K562 (cell line): ENCODE measurements around the gene GRPEL2. TPM values are rescaled to one million over a fixed set of nuclear protein-coding genes. Genes with fewer than 3 reads are reported as not detected.

ENCODE experiments used
- BCL6 ChIP-seq: fragments of 250-450 bp; sonication (Bioruptor Pico); IDR thresholded peaks from 2 replicates; pipeline ENCODE4 v1.4.0; 2020
- BMI1 ChIP-seq: fragments of 150-350 bp; IDR thresholded peaks from 2 replicates; pipeline ENCODE4 v1.6.1; 2014; ENCODE audit warnings: low read length
- CREBBP ChIP-seq: IDR thresholded peaks from one replicate; pipeline ENCODE4 v1.6.1; 2012; ENCODE audit warnings: low read depth, mild to moderate bottlenecking, control low read depth, inconsistent platforms, low read length
- CREM ChIP-seq: IDR thresholded peaks from 2 replicates; pipeline ENCODE4 v1.6.1; 2014; ENCODE audit warnings: antibody characterized with exemption, low read depth
- FUS ChIP-seq: fragments of 200-400 bp; formaldehyde crosslinking; optimal IDR thresholded peaks from 2 replicates; pipeline ENCODE3; 2017; ENCODE audit warnings: low read depth, low read length
- HDAC1 ChIP-seq, 2 experiments: fragments of 450-650 bp; IDR thresholded peaks; 2 replicates each; pipeline ENCODE4 v1.6.1; 2016 to 2017; ENCODE audit warnings: inconsistent platforms in 1 of 2, mild to moderate bottlenecking in 1 of 2, moderate library complexity in 1 of 2
- HOXB6 ChIP-seq: fragments of 250-450 bp; sonication (Bioruptor Pico); IDR thresholded peaks from 2 replicates; pipeline ENCODE4 v1.5.1; 2022; ENCODE audit warnings: mild to moderate bottlenecking, borderline replicate concordance
- IRF9 ChIP-seq: fragments of 450-650 bp; IDR thresholded peaks from 2 replicates; pipeline ENCODE4 v1.6.1; 2016; ENCODE audit warnings: missing biosample characterization, missing genetic modification characterization
- JUND ChIP-seq, 2 experiments: IDR thresholded peaks; 2 replicates in 1 of 2; 3 replicates in 1 of 2; pipeline ENCODE4 v1.6.1; 2011; ENCODE audit warnings: borderline replicate concordance in 2 of 2, low read depth in 2 of 2, low read length in 2 of 2, improper control_type of control experiment in 1 of 2, missing biosample characterization in 1 of 2, missing genetic modification characterization in 1 of 2, missing genetic modification reagents in 1 of 2
- MAFF ChIP-seq: IDR thresholded peaks from 2 replicates; pipeline ENCODE4 v1.6.1; 2012; ENCODE audit warnings: low read length, improper control_type of control experiment
- MCM2 ChIP-seq: fragments of 450-650 bp; IDR thresholded peaks from 2 replicates; pipeline ENCODE4 v1.6.1; 2017; ENCODE audit warnings: low read depth, mild to moderate bottlenecking
- NCOA6 ChIP-seq: fragments of 450-650 bp; IDR thresholded peaks from 2 replicates; pipeline ENCODE4 v1.6.1; 2017; ENCODE audit warnings: mild to moderate bottlenecking
- PHB2 ChIP-seq: fragments of 450-650 bp; IDR thresholded peaks from 2 replicates; pipeline ENCODE4 v1.6.1; 2017; ENCODE audit warnings: low read depth
- RERE ChIP-seq: sonication (generic); formaldehyde crosslinking; IDR thresholded peaks from 2 replicates; pipeline ENCODE4 v1.8.0; 2023; ENCODE audit warnings: missing genetic modification reagents, mild to moderate bottlenecking, borderline replicate concordance
- SIX5 ChIP-seq, 2 experiments: IDR thresholded peaks; 2 replicates each; pipeline ENCODE4 v1.6.1; 2011; ENCODE audit warnings: low read length in 2 of 2, borderline replicate concordance in 1 of 2, low read depth in 1 of 2, mild to moderate bottlenecking in 1 of 2, moderate library complexity in 1 of 2; ENCODE audit not compliant: insufficient read depth in 1 of 2
- SMAD4 ChIP-seq: fragments of 250-450 bp; sonication (Bioruptor Pico); conservative IDR thresholded peaks from 2 replicates; pipeline ENCODE4 v1.8.0; 2021; ENCODE audit warnings: inconsistent platforms, mild to moderate bottlenecking, moderate library complexity
- SPI1 ChIP-seq: IDR thresholded peaks from 2 replicates; pipeline ENCODE4 v1.6.1; 2011; ENCODE audit warnings: low read depth, low read length, control low read depth, borderline replicate concordance
- TOE1 ChIP-seq, 2 experiments: fragments of 450-650 bp in 1 of 2; sonication (generic) in 1 of 2; formaldehyde crosslinking in 1 of 2; IDR thresholded peaks; 2 replicates each; pipeline versions ENCODE4 v1.7.1 to v1.8.0; 2016 to 2022; ENCODE audit warnings: borderline replicate concordance in 2 of 2, mild to moderate bottlenecking in 2 of 2, antibody characterized with exemption in 1 of 2, inconsistent platforms in 1 of 2, low read depth in 1 of 2, missing genetic modification reagents in 1 of 2, moderate library complexity in 1 of 2
- ZBTB43 ChIP-seq: sonication (generic); formaldehyde crosslinking; IDR thresholded peaks from 2 replicates; pipeline ENCODE4 v1.8.0; 2023; ENCODE audit warnings: mild to moderate bottlenecking, missing genetic modification reagents
- ZNF212 ChIP-seq: fragments of 450-650 bp; formaldehyde crosslinking; IDR thresholded peaks from 2 replicates; pipeline ENCODE4 v1.4.0; 2020; ENCODE audit warnings: mild to moderate bottlenecking
- polyA plus RNA-seq, 8 experiments: library from polyadenylated mRNA; depleted of rRNA in 4 of 8; stranded (reverse) in 5 of 8; unstranded in 3 of 8; fragments of >200 nt; fragmentation: Nextera tagmentation in 2 of 8; fragmentation: Illumina TruSeq in 1 of 8; extraction: Ambion mirVana in 2 of 8; extraction: Trizol in 1 of 8; gene quantifications; 2 replicates each; pipeline versions ENCODE4 v1.2.1 to v1.2.3, GENCODE V29; 2011 to 2014; ENCODE audit warnings: inconsistent platforms in 1 of 8, missing spikeins in 1 of 8
- total RNA-seq, 7 experiments: library from RNA; depleted of rRNA in 6 of 7; stranded (reverse); fragments of >200 nt in 6 of 7; fragmentation: Illumina TruSeq in 2 of 7; extraction: Trizol in 2 of 7; gene quantifications; 2 replicates each; pipeline versions ENCODE4 v1.2.1 to v1.2.3, GENCODE V29; 2011 to 2021; ENCODE audit warnings: low replicate concordance in 1 of 7
- TF ChIP-seq, protein P1 (sequence below): sonication (generic); formaldehyde crosslinking; IDR thresholded peaks from 2 replicates; pipeline ENCODE4 v1.8.0; 2022; ENCODE audit warnings: missing genetic modification reagents, mild to moderate bottlenecking, borderline replicate concordance

The GRPEL2 gene
- total and polyA plus RNA-seq, 9 of the 15 experiments (the other 6 are each of a cell fraction or from before 2014, with no cell fraction given): 11.2 to 40.5 (median 25.8) TPM

DNA sequence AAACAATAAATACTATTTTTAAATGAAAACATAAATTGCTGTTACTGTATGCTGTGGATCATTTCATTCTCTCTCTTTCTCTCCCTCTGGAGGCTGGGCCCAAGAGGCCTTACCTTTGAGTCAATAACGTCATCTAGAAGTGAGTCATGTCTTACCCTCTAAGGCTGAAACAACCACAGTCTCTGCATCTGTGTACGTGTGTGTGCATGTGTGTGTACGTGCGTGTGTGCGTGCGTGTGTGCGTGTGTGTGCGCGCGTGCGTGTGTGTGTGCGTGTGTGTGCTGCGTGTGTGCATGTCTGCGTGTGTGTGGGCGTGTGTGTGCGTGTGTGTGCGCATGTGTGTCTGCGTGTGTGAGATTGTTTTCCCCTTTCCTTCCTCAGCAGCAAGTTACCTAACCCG, 47.4 kb downstream of the GRPEL2 start (continued):
- TF ChIP-seq HOXB6: no peak
- TF ChIP-seq IRF9 (tag): no peak
- TF ChIP-seq BCL6: no peak
- TF ChIP-seq BMI1: no peak
- peak; percentile 51; the same call in 1 of the 2 replicates for TF ChIP-seq CREM
- no peak for TF ChIP-seq PHB2
- no peak for TF ChIP-seq SIX5 (IDR thresholded peaks at IDR 0.05; ENCODE audit: borderline replicate concordance in 1 of 2, insufficient read depth in 1 of 2, low read depth in 1 of 2, low read length in 2 of 2)
- no peak for TF ChIP-seq FUS
- no peak for TF ChIP-seq MAFF
- TF ChIP-seq CREBBP: no peak
- TF ChIP-seq HDAC1 (IDR thresholded peaks at IDR 0.05): no peak
- no peak for TF ChIP-seq ZNF212 (CRISPR knock-in tag)
- no peak for TF ChIP-seq SPI1
- TF ChIP-seq JUND (IDR thresholded peaks at IDR 0.05; ENCODE audit: borderline replicate concordance, low read depth, low read length): peak; percentile 52; the same call in 1 of the 2 replicates
- 0 out of 3 replicates have a peak, but pooled peaks have one; percentile 53 for TF ChIP-seq JUND (tag; IDR thresholded peaks at IDR 0.05; ENCODE audit: borderline replicate concordance, low read depth, low read length)
- TF ChIP-seq TOE1 (IDR thresholded peaks at IDR 0.05; ENCODE audit: borderline replicate concordance): no peak
- TF ChIP-seq TOE1 (CRISPR knock-in tag; IDR thresholded peaks at IDR 0.05; ENCODE audit: borderline replicate concordance, low read depth): no peak
- no peak for TF ChIP-seq RERE
- no peak for TF ChIP-seq NCOA6
- TF ChIP-seq MCM2: no peak
- TF ChIP-seq ZBTB43 (CRISPR knock-in tag): peak; percentile 92; the same call in 1 of the 2 replicates
- no peak for TF ChIP-seq SMAD4
- TF ChIP-seq, protein P1, sequence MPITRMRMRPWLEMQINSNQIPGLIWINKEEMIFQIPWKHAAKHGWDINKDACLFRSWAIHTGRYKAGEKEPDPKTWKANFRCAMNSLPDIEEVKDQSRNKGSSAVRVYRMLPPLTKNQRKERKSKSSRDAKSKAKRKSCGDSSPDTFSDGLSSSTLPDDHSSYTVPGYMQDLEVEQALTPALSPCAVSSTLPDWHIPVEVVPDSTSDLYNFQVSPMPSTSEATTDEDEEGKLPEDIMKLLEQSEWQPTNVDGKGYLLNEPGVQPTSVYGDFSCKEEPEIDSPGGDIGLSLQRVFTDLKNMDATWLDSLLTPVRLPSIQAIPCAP (CRISPR knock-in tag): no peak
